NB4 (cell line): ENCODE measurements around the gene HSPG2.

Source experiments
- MYC ChIP-seq: IDR thresholded peaks from 2 replicates; pipeline ENCODE4 v1.6.1; 2011; ENCODE audit warnings: low read depth, low read length
- TF ChIP-seq, protein P1 (sequence below): IDR thresholded peaks from one replicate; pipeline ENCODE4 v1.5.1; 2012; ENCODE audit warnings: low read depth, low read length

- TF ChIP-seq, protein P1, sequence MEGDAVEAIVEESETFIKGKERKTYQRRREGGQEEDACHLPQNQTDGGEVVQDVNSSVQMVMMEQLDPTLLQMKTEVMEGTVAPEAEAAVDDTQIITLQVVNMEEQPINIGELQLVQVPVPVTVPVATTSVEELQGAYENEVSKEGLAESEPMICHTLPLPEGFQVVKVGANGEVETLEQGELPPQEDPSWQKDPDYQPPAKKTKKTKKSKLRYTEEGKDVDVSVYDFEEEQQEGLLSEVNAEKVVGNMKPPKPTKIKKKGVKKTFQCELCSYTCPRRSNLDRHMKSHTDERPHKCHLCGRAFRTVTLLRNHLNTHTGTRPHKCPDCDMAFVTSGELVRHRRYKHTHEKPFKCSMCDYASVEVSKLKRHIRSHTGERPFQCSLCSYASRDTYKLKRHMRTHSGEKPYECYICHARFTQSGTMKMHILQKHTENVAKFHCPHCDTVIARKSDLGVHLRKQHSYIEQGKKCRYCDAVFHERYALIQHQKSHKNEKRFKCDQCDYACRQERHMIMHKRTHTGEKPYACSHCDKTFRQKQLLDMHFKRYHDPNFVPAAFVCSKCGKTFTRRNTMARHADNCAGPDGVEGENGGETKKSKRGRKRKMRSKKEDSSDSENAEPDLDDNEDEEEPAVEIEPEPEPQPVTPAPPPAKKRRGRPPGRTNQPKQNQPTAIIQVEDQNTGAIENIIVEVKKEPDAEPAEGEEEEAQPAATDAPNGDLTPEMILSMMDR, result no peak
- TF ChIP-seq MYC, result no peak
Measured at GRCh38 chr1:21843996-21844395, 93.1 kb downstream of the HSPG2 start.
